ENCODE results near the gene SPRR4. TPM values are rescaled to one million over a fixed set of nuclear protein-coding genes. Genes with fewer than 3 reads are reported as not detected.

SPRR4 gene
- not detected in 2 replicates for total RNA-seq

GRCh38 chr1:152970495-152970894 is at the start of gene SPRR4:
SPRR4 (plus strand) TSS chr1:152970648; CDS start chr1:152971891, 1,243 bp downstream.

GRCh38 chr1:152946651-152947256 is 23.7 kb upstream of the SPRR4 start, which contains the start of gene SPRR5:
SPRR5 (plus strand) TSS chr1:152947206; CDS start chr1:152948555, 1,349 bp downstream.

GRCh38 chr1:152983743-152984142 is 13.3 kb downstream of the SPRR4 start, which contains the start of gene SPRR1A:
SPRR1A (plus strand) TSS chr1:152984081; CDS start chr1:152985231, 1,150 bp downstream.

GRCh38 chr1:153001382-153001781 is 30.9 kb downstream of the SPRR4 start, which contains the start of gene SPRR3:
SPRR3 (plus strand) TSS chr1:153001749; CDS start chr1:153003021, 1,272 bp downstream.

Small RNA genes lying within 50 kb of the gene (small RNA-seq; reads per million reads assigned to genes)
- gene RF00322 (not detected), gene SPRR1A (not detected)

Other genes with a start within 250 kb of the SPRR4 start
- not detected in 2 replicates for gene KPRP, start 212.6 kb upstream of the SPRR4 start, total RNA-seq
- gene LCE1F, start 195.5 kb upstream of the SPRR4 start, total RNA-seq, result not detected in 2 replicates
- not detected in 2 replicates for gene LCE1E, start 184.4 kb upstream of the SPRR4 start, total RNA-seq
- gene LCE1D, start 173.9 kb upstream of the SPRR4 start, total RNA-seq, result not detected in 2 replicates
- not detected in 2 replicates for gene LCE1C, start 164.0 kb upstream of the SPRR4 start, total RNA-seq
- gene LCE1B, start 158.7 kb upstream of the SPRR4 start, total RNA-seq, result 0.22 TPM in 1 of 2 replicates, not detected in the other
- not detected in 2 replicates for gene LCE1A, start 143.2 kb upstream of the SPRR4 start, total RNA-seq
- gene LCE6A, start 127.8 kb upstream of the SPRR4 start, total RNA-seq, result not detected in 2 replicates
- not detected in 2 replicates for gene LCE7A, start 110.7 kb upstream of the SPRR4 start, total RNA-seq
- not detected in 2 replicates for gene SMCP, start 92.3 kb upstream of the SPRR4 start, total RNA-seq
- gene IVL, start 62.1 kb upstream of the SPRR4 start, total RNA-seq, result not detected in 2 replicates
- gene SPRR5, start 23.4 kb upstream of the SPRR4 start, total RNA-seq, result not detected in 2 replicates
- not detected in 2 replicates for gene SPRR1A, start 13.4 kb downstream of the SPRR4 start, total RNA-seq
- gene SPRR3, start 31.1 kb downstream of the SPRR4 start, total RNA-seq, result not detected in 2 replicates
- not detected in 2 replicates for gene SPRR1B, start 60.6 kb downstream of the SPRR4 start, total RNA-seq
- gene SPRR2D, start 70.5 kb downstream of the SPRR4 start, total RNA-seq, result not detected in 2 replicates
- not detected in 2 replicates for gene SPRR2A, start 86.9 kb downstream of the SPRR4 start, total RNA-seq
- gene SPRR2B, start 101.0 kb downstream of the SPRR4 start, total RNA-seq, result not detected in 2 replicates
- not detected in 2 replicates for gene SPRR2E, start 123.9 kb downstream of the SPRR4 start, total RNA-seq
- gene SPRR2F, start 142.9 kb downstream of the SPRR4 start, total RNA-seq, result not detected in 2 replicates
- not detected in 2 replicates for gene SPRR2G, start 180.2 kb downstream of the SPRR4 start, total RNA-seq
- not detected in 2 replicates for gene LELP1, start 232.8 kb downstream of the SPRR4 start, total RNA-seq
- gene PRR9, start 246.9 kb downstream of the SPRR4 start, total RNA-seq, result not detected in 2 replicates